IPS-18c (cell line): Measurements from ENCODE around the gene MFRP.

Source experiments
- H3K4me3 ChIP-seq: 2 replicates; pipeline ENCODE4 v1.7.0; 2013; ENCODE audit warnings: low read depth, mild to moderate bottlenecking, low read length, moderate library complexity; ENCODE audit not compliant: insufficient read depth
- H3K9me3 ChIP-seq: one replicate; pipeline ENCODE4 v1.6.1; 2013; ENCODE audit warnings: mild to moderate bottlenecking, low read length, moderate library complexity; ENCODE audit not compliant: control insufficient read depth, insufficient read depth

MFRP gene

GRCh38 chr11:119316016-119316728, 30.3 kb downstream of the MFRP start:
- Histone ChIP-seq H3K9me3 (peaks cover 4% of the 10 kb centered on the region), H3K4me3 (peak overlapping the region; percentile 77)

- no peaks in the 10 kb centered on the region for H3K9me3 ChIP-seq
- peak overlapping the region; percentile 77 for H3K4me3 ChIP-seq
These were observed 31.1 kb downstream of the MFRP start for GRCh38 chr11:119315131-119316015.

- Histone ChIP-seq H3K9me3 (no peaks in the 10 kb centered on the region), H3K4me3 (peak overlapping the region; percentile 77)
These were observed 31.8 kb downstream of the MFRP start for GRCh38 chr11:119314726-119315125.

- H3K9me3 ChIP-seq: no peaks in the 10 kb centered on the region
- no peak overlapping the region for H3K4me3 ChIP-seq
These were observed 35.8 kb downstream of the MFRP start for GRCh38 chr11:119310682-119311052.

GRCh38 chr11:119309953-119310681, 36.4 kb downstream of the MFRP start:
- H3K9me3 ChIP-seq: no peaks in the 10 kb centered on the region
- no peak overlapping the region for H3K4me3 ChIP-seq

GRCh38 chr11:119309411-119309810, 37.1 kb downstream of the MFRP start:
- Histone ChIP-seq H3K9me3 (no peaks in the 10 kb centered on the region), H3K4me3 (no peak overlapping the region)

- Histone ChIP-seq H3K9me3 (no peaks in the 10 kb centered on the region), H3K4me3 (no peak overlapping the region)
These were observed 38.5 kb downstream of the MFRP start for GRCh38 chr11:119307974-119308373.

GRCh38 chr11:119307219-119307618, 39.3 kb downstream of the MFRP start:
- Histone ChIP-seq H3K9me3 (no peaks in the 10 kb centered on the region), H3K4me3 (no peak overlapping the region)

- no peak overlapping the region for H3K4me3 ChIP-seq
- no peaks in the 10 kb centered on the region for H3K9me3 ChIP-seq
These were observed 40.1 kb downstream of the MFRP start for GRCh38 chr11:119306373-119306890.

- Histone ChIP-seq H3K9me3 (no peaks in the 10 kb centered on the region), H3K4me3 (no peak overlapping the region)
These were observed 40.7 kb downstream of the MFRP start for GRCh38 chr11:119305556-119306372.

- no peak overlapping the region for H3K4me3 ChIP-seq
- no peaks in the 10 kb centered on the region for H3K9me3 ChIP-seq
These were observed 43.2 kb downstream of the MFRP start for GRCh38 chr11:119303227-119303718.

GRCh38 chr11:119300198-119300964, 46.1 kb downstream of the MFRP start:
- Histone ChIP-seq H3K9me3 (no peaks in the 10 kb centered on the region), H3K4me3 (no peak overlapping the region)

GRCh38 chr11:119299416-119299815, 47.1 kb downstream of the MFRP start:
- H3K4me3 ChIP-seq: no peak overlapping the region
- H3K9me3 ChIP-seq: no peaks in the 10 kb centered on the region

GRCh38 chr11:119298726-119299125, 47.8 kb downstream of the MFRP start:
- no peaks in the 10 kb centered on the region for H3K9me3 ChIP-seq

GRCh38 chr11:119297938-119298337, 48.6 kb downstream of the MFRP start:
- Histone ChIP-seq H3K9me3 (no peaks in the 10 kb centered on the region), H3K4me3 (no peak overlapping the region)

More at GRCh38 chr11:119298726-119299125, 47.8 kb downstream of the MFRP start:
- H3K4me3 ChIP-seq: no peak overlapping the region

- Histone ChIP-seq H3K9me3 (peaks cover 2% of the 10 kb centered on the region), H3K4me3 (no peak overlapping the region)
These were observed 51.3 kb downstream of the MFRP start for GRCh38 chr11:119295178-119295577.
